ENCODE results near the gene TTC4. TPM values are rescaled to one million over a fixed set of nuclear protein-coding genes. Genes with fewer than 3 reads are reported as not detected.

TTC4 gene, protein sequence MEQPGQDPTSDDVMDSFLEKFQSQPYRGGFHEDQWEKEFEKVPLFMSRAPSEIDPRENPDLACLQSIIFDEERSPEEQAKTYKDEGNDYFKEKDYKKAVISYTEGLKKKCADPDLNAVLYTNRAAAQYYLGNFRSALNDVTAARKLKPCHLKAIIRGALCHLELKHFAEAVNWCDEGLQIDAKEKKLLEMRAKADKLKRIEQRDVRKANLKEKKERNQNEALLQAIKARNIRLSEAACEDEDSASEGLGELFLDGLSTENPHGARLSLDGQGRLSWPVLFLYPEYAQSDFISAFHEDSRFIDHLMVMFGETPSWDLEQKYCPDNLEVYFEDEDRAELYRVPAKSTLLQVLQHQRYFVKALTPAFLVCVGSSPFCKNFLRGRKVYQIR
- 13.2 TPM for total RNA-seq
- long read RNA-seq, transcript TTC4-201 (10 exons, 2,395 nt): major isoform, 36 of 42 reads
- long read RNA-seq, partial matches to known transcripts: 1 of 42 reads
- long read RNA-seq, other reads (novel, unspliced or antisense): 4 of 42 reads

DNA sequence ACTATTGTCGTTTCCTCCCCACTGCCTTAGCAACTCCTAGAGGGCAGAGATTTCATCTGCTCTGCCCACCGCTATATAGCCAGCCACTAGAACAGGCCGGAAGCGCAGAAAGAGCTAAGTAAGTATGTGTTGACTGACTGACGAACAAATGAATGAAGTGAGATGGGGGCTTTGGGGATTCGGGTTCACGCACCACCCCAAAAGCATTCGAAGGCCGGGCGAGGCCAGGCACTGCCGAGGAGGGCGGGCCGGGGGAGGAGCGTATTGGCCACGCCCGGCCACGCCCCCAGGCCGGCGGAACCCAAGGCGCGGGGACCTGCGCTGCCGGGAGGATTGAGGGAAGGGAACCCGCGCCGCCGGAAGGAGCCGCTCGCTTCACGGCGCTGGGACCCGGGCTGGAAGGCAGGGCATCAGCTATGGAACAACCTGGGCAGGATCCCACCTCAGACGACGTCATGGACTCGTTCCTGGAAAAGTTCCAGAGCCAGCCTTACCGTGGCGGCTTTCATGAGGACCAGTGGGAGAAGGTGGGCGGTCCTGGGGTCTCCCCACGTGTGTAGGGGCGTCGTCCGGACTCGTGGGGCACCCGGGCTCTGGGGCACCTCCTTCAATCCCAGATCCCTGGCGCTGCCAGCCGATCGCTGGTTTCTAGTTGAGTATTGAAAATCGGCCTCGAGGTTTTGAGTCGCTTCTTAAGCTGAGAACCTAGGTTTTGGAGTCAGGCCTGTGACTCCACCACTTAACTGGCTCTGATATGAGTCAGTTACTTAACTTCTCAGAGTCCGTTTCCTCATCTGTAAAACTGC is at the start of gene TTC4:
TSS of gene TTC4 (plus strand) at position 369 of the 806 bp plus-strand sequence. CDS start at position 417, 48 bp downstream.
- intact Hi-C loops (cut with micrococcal nuclease): no loop called here
- DNase-seq (peak; percentile 91), ATAC-seq (peak; percentile 99)

GRCh38 chr1:54666333-54666732 is 49.3 kb upstream of the TTC4 start:
- ATAC-seq (no peak), DNase-seq (no peak)
- intact Hi-C loops (cut with micrococcal nuclease): no loop called here

GRCh38 chr1:54667797-54668196 is 47.9 kb upstream of the TTC4 start:
- DNase-seq: no peak
- ATAC-seq: no peak
- intact Hi-C loops (cut with micrococcal nuclease): no loop called here

DNA sequence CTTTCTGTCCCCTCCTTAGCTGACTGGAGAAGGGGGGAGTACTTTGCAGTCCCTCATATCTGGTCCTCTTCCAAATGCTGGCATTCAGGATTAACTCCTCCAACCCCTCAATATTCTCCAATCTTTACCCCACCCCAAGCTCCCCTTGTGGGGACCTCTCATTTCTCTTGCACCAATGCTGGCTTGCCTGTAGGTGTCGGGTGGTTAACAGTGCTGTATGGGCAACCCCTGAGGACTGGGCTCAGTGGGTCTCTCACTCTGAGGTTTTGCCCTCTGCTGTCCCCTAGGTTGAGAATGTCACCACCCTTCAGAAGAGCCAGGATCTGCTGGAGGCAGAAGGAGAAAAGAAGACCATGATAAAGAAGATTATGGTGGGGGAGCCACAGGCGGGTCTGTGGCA is 47.1 kb upstream of the TTC4 start:
- DNase-seq (no peak), ATAC-seq (no peak)
- intact Hi-C loops (cut with micrococcal nuclease): no loop called here

- intact Hi-C loops (cut with micrococcal nuclease): no loop called here
- peak; percentile 40 for ATAC-seq
- DNase-seq: no peak
These were observed 43.6 kb upstream of the TTC4 start for GRCh38 chr1:54671985-54672608.

DNA sequence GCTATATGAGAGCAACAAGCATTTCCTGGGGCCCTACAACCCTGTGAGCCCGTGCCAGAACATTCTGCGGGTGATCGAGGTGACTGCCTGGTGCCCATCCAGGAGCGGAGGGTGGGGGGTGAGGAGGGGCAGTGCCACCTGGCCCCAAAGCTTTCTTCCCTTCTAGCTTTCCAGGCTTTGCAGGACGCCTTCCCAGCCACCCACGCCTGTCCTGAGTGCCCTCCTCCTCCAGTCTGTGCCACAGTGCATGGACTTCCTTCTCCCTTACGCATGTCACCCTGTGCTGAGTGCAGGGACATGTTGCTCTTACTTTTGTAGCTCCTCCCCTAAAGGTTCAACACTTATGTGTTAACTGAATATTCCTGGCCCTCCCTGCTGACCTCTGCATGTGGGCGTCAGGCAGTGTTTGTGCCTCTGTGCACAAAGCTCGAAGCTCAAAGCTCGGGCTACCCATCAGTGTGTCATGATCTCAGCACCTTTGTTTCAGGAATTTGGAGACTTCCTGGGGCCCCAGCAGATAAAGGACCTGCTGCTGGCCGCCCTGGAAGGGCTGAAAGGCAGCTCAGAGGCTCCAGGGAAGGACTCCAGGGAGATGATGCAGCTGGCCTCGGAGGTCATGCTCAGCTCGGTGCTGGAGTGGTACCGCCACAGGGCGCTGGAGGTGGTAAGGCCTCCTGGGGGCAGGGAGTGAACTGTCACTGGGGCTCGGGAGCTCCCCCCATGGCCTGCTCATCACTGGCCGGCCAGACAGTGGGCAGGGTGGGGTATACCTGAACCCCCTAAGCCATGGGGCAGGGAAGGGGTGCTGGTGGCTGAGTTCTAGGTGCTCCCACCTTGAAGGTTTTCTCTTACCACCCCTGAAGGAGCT is 36.7 kb upstream of the TTC4 start:
- ATAC-seq (no peak), DNase-seq (no peak)
- intact Hi-C loops (cut with micrococcal nuclease): no loop called here

GRCh38 chr1:54679706-54680105 is 36.0 kb upstream of the TTC4 start:
- intact Hi-C loops (cut with micrococcal nuclease): no loop called here
- ATAC-seq (no peak), DNase-seq (no peak)

- no peak for ATAC-seq
- intact Hi-C loops (cut with micrococcal nuclease): no loop called here
- no peak for DNase-seq
These were observed 35.3 kb upstream of the TTC4 start for GRCh38 chr1:54680387-54680786.

GRCh38 chr1:54681358-54681757 is 34.3 kb upstream of the TTC4 start:
- DNase-seq: no peak
- intact Hi-C loops (cut with micrococcal nuclease): no loop called here
- ATAC-seq: no peak

DNA sequence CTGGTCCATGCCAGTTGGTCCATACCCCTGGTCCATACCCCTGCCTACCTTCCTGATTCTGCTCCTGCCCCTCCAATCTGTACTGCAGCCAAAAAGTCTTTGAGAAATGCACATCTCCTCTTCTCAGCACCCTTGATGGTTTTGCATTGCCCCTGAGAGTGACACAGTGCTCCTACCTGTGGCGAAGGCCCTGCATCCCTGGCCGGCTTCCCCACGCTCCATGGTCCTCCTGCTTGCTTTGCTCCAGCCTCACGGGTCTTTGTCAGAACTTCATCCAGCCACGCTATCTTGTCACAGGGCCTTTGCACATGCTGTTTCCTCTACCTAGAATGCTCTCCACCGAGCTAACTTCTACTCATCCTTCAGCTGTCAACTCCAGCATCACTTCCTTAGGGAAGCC is 32.2 kb upstream of the TTC4 start:
- no peak for ATAC-seq
- intact Hi-C loops (cut with micrococcal nuclease): no loop called here
- DNase-seq: no peak

DNA sequence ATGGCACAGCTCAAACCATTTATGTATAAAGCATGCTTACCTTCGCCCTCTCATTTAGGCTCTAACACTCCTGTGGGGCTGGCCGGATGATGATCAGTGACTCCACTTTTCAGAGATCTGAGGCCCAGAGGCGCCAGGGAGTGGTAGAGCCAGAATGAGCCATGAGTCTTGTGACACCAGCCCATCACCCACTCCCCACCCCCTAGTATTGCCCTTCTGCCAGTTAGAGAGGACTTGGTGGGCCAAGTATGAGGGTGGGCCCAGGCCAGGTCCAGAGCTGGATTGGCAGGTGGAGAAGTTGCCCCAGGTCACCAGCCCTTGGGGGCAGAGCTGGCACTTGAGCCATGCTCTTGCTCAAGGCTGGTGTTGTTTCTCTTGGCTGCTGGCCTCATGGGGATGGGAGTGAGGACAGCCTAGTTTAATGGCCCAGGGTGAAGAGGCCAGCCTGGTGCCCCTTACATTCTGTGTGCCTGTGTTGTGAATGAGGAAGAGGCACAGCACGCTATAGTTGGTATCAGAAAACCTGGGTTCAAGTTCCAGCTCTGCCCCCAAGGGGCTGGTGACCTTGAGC is 30.2 kb upstream of the TTC4 start:
- no peak for ATAC-seq
- intact Hi-C loops (cut with micrococcal nuclease): no loop called here
- DNase-seq: no peak

DNA sequence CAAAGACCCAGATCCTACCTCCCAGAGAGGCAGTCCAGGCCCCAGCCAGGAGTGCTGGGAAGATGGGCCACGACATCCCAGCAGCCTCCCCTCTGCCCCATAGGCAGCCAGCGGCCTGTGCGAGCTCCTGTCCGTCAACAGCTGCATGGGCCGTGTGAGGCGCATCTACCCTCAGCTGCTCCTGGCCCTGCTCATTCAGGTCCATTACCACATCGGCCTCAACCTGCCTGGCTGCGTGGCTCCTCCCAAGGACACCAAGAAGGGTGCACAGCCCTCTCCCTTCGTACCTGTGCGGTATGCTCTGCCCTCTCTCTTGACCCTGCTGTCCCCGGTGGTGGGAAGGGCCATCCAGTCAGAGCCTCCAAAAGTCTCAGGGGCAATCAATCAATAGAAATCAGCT is 29.5 kb upstream of the TTC4 start:
- intact Hi-C loops (cut with micrococcal nuclease): no loop called here
- no peak for ATAC-seq
- no peak for DNase-seq

DNA sequence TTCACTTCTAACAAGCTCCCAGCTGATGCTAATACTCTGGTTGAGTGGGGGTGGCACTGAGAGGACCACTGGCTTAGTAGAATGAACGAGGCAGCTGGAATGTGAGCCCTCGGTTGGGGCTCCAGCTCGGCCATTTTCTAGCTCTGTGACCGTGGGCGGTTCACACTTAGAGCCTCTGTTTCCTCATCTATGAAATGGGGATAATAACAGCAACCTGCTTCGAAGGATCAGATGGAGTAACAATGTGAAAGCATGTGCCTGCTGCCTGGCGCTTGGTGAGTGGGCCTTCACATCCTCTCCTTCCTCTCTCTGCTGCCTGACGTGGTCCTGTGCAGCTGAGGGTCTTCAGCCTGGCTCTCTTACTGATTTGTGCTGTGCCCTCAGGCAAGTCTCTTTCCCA is 20.9 kb upstream of the TTC4 start:
- no peak for ATAC-seq
- no peak for DNase-seq
- intact Hi-C loops (cut with micrococcal nuclease): no loop called here

- intact Hi-C loops (cut with micrococcal nuclease): no loop called here
- DNase-seq (no peak), ATAC-seq (no peak)
These were observed 20.4 kb upstream of the TTC4 start for GRCh38 chr1:54695221-54695620.

DNA sequence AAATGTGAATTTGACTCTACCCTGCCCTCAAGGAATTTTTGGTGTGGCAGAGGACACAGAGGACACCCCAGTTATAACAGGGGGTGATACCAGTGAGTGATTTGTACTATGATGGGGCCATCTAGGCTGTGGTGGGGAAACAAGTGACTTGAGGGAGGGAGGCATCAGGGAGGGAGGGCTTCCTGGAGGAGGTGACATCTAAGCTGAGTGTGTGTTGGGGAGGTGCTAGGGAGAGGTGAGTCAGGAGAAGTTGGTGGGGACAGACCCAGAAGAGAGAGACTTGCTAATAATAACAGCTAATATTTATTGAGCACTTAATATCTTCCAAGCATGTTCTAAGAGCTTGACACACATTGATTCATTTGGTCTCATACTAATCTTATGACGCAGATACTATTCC is 19.9 kb upstream of the TTC4 start:
- intact Hi-C loops (cut with micrococcal nuclease): no loop called here
- DNase-seq (no peak), ATAC-seq (no peak)

DNA sequence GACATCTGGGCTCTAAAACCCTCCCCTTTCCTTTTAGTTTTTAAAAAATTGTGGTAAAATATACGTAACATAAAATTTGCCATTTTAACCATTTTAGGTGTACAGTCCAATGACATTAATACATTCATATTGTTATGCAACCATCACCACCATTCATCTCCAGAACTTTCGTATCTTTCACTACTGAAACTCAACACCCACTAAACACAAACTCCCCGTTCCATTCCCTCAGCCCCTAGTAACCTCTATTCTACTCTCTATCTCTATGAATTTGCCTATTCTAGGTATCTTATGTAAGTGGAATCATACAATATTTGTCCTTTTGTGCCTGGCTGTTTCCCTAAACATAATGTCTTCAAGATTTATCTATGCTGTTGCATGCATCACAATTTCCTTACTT is 19.4 kb upstream of the TTC4 start:
- intact Hi-C loops (cut with micrococcal nuclease): no loop called here
- DNase-seq (no peak), ATAC-seq (no peak)

- ATAC-seq: no peak
- no peak for DNase-seq
- intact Hi-C loops (cut with micrococcal nuclease): no loop called here
These were observed 17.8 kb upstream of the TTC4 start for GRCh38 chr1:54697896-54698295.

DNA sequence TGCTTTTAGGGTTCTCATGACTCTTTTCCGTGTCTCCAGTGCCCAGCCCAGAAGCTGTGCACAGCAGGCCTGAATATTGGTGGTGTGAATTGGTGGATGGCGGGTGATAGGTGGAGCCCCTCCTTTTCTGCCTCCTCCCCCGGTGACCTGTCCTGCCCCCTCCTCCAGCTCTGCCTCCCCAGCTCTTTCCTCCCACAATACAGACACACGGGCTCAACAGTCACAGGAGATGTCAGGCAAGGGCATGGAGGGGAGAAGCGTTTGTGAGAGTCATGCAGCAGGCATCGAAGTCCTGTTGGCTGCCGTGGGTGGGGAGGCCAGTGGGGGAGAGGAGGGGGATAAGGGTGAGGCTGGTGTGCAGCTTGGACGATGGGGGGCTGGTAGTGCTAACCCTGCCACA is 17.3 kb upstream of the TTC4 start:
- ATAC-seq (no peak), DNase-seq (no peak)
- intact Hi-C loops (cut with micrococcal nuclease): no loop called here
